ENCODE data around the gene FGF6.

Gene FGF6

GRCh38 chr12:4387607-4388006, 58.0 kb downstream of the FGF6 start:
- Histone ChIP-seq H3K4me3 (ENCODE audit: low read length) (no peak overlapping the region), H3K4me2 (ENCODE audit: low read length) (no peak overlapping the region), H3K27ac (ENCODE audit: low read depth, low read length) (no peak overlapping the region), H4K20me1 (ENCODE audit: control insufficient read depth, insufficient read depth, low read depth, low read length) (no peaks in the 10 kb centered on the region), H3K9me2 (replicated peaks; ENCODE audit: control insufficient read depth, low read length) (no peaks in the 10 kb centered on the region), H3K9me3 (ENCODE audit: control insufficient read depth, insufficient read depth, low read length) (no peaks in the 10 kb centered on the region), H3K36me3 (ENCODE audit: control insufficient read depth, low read length) (no peaks in the 10 kb centered on the region), H3F3A (ENCODE audit: control insufficient read depth, insufficient read depth) (no peaks in the 10 kb centered on the region), H3K27me3 (ENCODE audit: control insufficient read depth, low read length) (peaks cover 8% of the 10 kb centered on the region; the same call in 1 of the 2 replicates), H3K4me1 (ENCODE audit: control insufficient read depth, low read length) (no peaks in the 10 kb centered on the region), H3K79me2 (ENCODE audit: control insufficient read depth, low read length) (no peaks in the 10 kb centered on the region)
- TF ChIP-seq, protein P1, sequence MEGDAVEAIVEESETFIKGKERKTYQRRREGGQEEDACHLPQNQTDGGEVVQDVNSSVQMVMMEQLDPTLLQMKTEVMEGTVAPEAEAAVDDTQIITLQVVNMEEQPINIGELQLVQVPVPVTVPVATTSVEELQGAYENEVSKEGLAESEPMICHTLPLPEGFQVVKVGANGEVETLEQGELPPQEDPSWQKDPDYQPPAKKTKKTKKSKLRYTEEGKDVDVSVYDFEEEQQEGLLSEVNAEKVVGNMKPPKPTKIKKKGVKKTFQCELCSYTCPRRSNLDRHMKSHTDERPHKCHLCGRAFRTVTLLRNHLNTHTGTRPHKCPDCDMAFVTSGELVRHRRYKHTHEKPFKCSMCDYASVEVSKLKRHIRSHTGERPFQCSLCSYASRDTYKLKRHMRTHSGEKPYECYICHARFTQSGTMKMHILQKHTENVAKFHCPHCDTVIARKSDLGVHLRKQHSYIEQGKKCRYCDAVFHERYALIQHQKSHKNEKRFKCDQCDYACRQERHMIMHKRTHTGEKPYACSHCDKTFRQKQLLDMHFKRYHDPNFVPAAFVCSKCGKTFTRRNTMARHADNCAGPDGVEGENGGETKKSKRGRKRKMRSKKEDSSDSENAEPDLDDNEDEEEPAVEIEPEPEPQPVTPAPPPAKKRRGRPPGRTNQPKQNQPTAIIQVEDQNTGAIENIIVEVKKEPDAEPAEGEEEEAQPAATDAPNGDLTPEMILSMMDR (IDR thresholded peaks at IDR 0.05; ENCODE audit: low read depth, low read length, poor library complexity, severe bottlenecking): no peak
- TF ChIP-seq EZH2phosphoT487 (IDR thresholded peaks at IDR 0.05; ENCODE audit: borderline replicate concordance, low read length): no peak

- Histone ChIP-seq H3K4me2 (ENCODE audit: low read length) (no peak overlapping the region), H3K4me3 (ENCODE audit: low read length) (no peak overlapping the region)
- TF ChIP-seq EZH2phosphoT487 (IDR thresholded peaks at IDR 0.05; ENCODE audit: borderline replicate concordance, low read length): no peak
- TF ChIP-seq, protein P1 (IDR thresholded peaks at IDR 0.05; ENCODE audit: low read depth, low read length, poor library complexity, severe bottlenecking): no peak
Observed at GRCh38 chr12:4386801-4387200, 58.8 kb downstream of the FGF6 start.

More at GRCh38 chr12:4386801-4387200, 58.8 kb downstream of the FGF6 start:
- Histone ChIP-seq H3K27me3 (ENCODE audit: control insufficient read depth, low read length) (peaks cover 8% of the 10 kb centered on the region; the same call in 1 of the 2 replicates), H4K20me1 (ENCODE audit: control insufficient read depth, insufficient read depth, low read depth, low read length) (no peaks in the 10 kb centered on the region), H3K9me3 (ENCODE audit: control insufficient read depth, insufficient read depth, low read length) (no peaks in the 10 kb centered on the region), H3K27ac (ENCODE audit: low read depth, low read length) (no peak overlapping the region), H3K36me3 (ENCODE audit: control insufficient read depth, low read length) (no peaks in the 10 kb centered on the region), H3K9me2 (replicated peaks; ENCODE audit: control insufficient read depth, low read length) (no peaks in the 10 kb centered on the region), H3K4me1 (ENCODE audit: control insufficient read depth, low read length) (no peaks in the 10 kb centered on the region), H3F3A (ENCODE audit: control insufficient read depth, insufficient read depth) (no peaks in the 10 kb centered on the region), H3K79me2 (ENCODE audit: control insufficient read depth, low read length) (no peaks in the 10 kb centered on the region)

Measured in DOHH2 (cell line).